ENCODE data around the gene FRS3.
A peak's percentile ranks its signal among the peaks of the same experiment; 100 is the strongest.

Gene FRS3

DNA sequence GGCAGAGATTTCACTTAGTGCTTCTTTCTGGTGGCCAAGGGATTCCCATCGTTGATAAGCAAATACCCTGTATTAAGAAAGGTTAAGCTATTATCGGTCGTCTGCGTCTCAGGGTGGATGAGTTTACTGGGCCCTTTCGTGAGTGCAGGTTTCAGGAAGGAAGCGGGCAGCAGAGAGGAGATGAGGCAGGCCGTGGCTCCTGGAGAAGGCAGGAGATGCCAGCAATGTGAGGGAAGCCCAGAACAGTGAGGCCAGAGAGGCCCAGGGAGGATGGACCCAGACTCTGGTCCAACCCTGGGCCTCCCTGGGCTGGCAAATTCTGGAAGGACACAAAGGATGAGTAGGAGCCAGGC is 55.5 kb downstream of the FRS3 start:
- no peak for DNase-seq (ENCODE audit: low read depth, low spot score)
- peak overlapping the region; percentile 65 for H3K4me3 ChIP-seq
- H3K27ac ChIP-seq = no peak overlapping the region
- peak overlapping the region; percentile 66 for H3K9ac ChIP-seq (ENCODE audit: insufficient read length)
- TF ChIP-seq FOXP2 (optimal IDR thresholded peaks at IDR 0.05; ENCODE audit: control extremely low read depth, extremely low read length, insufficient read depth) (no peak), POLR2AphosphoS5 (IDR thresholded peaks at IDR 0.05; ENCODE audit: borderline replicate concordance, low read depth, low read length) (no peak)
- no peaks in the 10 kb centered on the region for H3K36me3 ChIP-seq (ENCODE audit: insufficient read depth, low read length)
- no peaks in the 10 kb centered on the region for H3K9me3 ChIP-seq (ENCODE audit: low read depth, low read length)

DNA sequence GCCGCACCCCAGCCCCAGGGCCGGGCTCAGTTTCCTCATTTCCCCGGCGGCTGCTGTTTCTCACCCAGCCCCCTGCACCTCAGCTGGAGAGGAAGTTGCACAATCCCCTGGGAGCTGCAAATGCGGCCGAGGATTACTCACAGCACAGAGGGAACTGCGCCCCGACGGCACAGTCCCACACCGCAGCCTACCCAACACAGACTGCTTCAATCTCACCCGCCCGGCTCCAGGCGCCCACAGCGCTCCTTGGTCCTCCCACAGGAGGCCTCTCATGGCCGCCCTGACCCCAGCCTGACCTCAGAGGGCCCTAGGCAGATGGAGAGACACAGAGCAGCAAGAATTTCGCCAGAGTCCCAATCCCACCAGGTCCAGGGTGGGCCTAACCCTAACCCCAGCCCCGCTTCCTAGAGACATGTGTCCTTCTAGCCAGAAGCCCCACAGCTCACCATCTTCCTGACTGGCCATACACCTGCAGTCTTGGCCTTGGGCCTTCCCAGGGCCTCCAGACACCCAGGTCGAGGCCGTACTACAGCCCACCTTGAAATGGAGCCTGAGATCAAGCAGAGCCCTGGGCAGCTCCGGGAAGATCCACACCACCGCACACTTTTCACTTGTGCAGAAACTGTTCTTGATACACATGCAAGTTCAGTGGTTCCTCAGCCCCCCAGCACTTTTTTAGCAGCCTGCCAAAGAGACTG is 56.0 kb downstream of the FRS3 start:
- Histone ChIP-seq H3K9ac (ENCODE audit: insufficient read length) (peak overlapping the region; percentile 66), H3K27ac (peak overlapping the region; percentile 73; the same call in 1 of the 2 replicates)
- peak; percentile 80 for DNase-seq (ENCODE audit: low read depth, low spot score)

GRCh38 chr6:41722969-41723529 is 56.7 kb downstream of the FRS3 start:
- H3K36me3 ChIP-seq (ENCODE audit: insufficient read depth, low read length) = no peaks in the 10 kb centered on the region
- no peak for DNase-seq (ENCODE audit: low read depth, low spot score)
- no peaks in the 10 kb centered on the region for H3K9me3 ChIP-seq (ENCODE audit: low read depth, low read length)
- H3K4me3 ChIP-seq = peak overlapping the region; percentile 65
- TF ChIP-seq FOXP2 (optimal IDR thresholded peaks at IDR 0.05; ENCODE audit: control extremely low read depth, extremely low read length, insufficient read depth) = no peak
- no peak for TF ChIP-seq POLR2AphosphoS5 (IDR thresholded peaks at IDR 0.05; ENCODE audit: borderline replicate concordance, low read depth, low read length)
- TF ChIP-seq EZH2 (IDR thresholded peaks at IDR 0.05) = no peak
- H3K9ac ChIP-seq (ENCODE audit: insufficient read length) = no peak overlapping the region
- no peak overlapping the region for H3K27ac ChIP-seq

More for the DNA sequence above, 56.0 kb downstream of the FRS3 start:
- TF ChIP-seq EZH2 (IDR thresholded peaks at IDR 0.05) (no peak), POLR2AphosphoS5 (IDR thresholded peaks at IDR 0.05; ENCODE audit: borderline replicate concordance, low read depth, low read length) (peak; percentile 57), FOXP2 (optimal IDR thresholded peaks at IDR 0.05; ENCODE audit: control extremely low read depth, extremely low read length, insufficient read depth) (peak; percentile 71)
- peak overlapping the region; percentile 65 for H3K4me3 ChIP-seq
- H3K36me3 ChIP-seq (ENCODE audit: insufficient read depth, low read length) = no peaks in the 10 kb centered on the region
- no peaks in the 10 kb centered on the region for H3K9me3 ChIP-seq (ENCODE audit: low read depth, low read length)

DNA sequence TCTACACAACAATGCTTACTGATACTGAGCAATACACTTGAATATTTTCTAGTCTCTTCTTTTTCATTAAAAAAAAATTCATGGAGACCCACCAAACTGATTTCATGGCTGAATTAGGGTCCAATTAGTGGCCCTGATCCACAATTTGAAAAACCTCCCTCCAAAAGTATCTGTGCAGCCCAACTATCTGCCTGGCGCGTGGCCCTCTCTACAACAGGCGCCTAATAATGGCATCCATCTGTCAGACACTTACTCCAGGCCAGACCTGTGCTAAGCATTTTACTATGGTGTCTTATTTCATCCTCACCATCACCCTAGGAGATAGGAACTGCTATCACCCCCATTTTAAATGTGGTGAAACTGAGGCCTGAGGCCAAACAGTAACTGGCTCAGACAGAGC is 58.3 kb downstream of the FRS3 start:
- no peak for DNase-seq (ENCODE audit: low read depth, low spot score)
- Histone ChIP-seq H3K9me3 (ENCODE audit: low read depth, low read length) (no peaks in the 10 kb centered on the region), H3K4me3 (no peak overlapping the region), H3K36me3 (ENCODE audit: insufficient read depth, low read length) (no peaks in the 10 kb centered on the region), H3K9ac (ENCODE audit: insufficient read length) (no peak overlapping the region), H3K27ac (0 out of 2 replicates have a peak overlapping the region, but pooled peaks have one; percentile 36)
- no peak for TF ChIP-seq POLR2AphosphoS5 (IDR thresholded peaks at IDR 0.05; ENCODE audit: borderline replicate concordance, low read depth, low read length)
- no peak for TF ChIP-seq EZH2 (IDR thresholded peaks at IDR 0.05)
- no peak for TF ChIP-seq FOXP2 (optimal IDR thresholded peaks at IDR 0.05; ENCODE audit: control extremely low read depth, extremely low read length, insufficient read depth)

DNA sequence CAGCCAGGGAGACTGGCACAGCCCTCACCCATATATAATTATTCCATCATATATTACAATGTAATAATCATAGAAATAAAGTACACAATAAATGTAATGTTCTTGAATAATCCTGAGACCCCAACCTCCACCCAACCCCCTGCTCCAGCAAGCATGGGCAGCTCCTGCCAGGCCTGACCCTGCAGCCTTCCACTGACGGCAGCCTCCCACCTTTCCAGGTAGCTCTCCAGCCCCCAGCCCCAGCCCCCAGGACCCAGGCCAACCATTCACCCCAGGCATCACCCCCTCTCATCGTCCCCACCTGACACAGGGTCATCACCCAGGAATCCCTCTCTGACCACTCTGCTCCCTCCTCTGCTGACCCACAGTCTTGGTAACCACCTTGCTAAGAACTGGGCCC is 58.9 kb downstream of the FRS3 start:
- Histone ChIP-seq H3K4me3 (no peak overlapping the region), H3K9ac (ENCODE audit: insufficient read length) (no peak overlapping the region), H3K9me3 (ENCODE audit: low read depth, low read length) (no peaks in the 10 kb centered on the region), H3K27ac (no peak overlapping the region), H3K36me3 (ENCODE audit: insufficient read depth, low read length) (no peaks in the 10 kb centered on the region)
- TF ChIP-seq POLR2AphosphoS5 (IDR thresholded peaks at IDR 0.05; ENCODE audit: borderline replicate concordance, low read depth, low read length) (no peak), EZH2 (IDR thresholded peaks at IDR 0.05) (no peak), FOXP2 (optimal IDR thresholded peaks at IDR 0.05; ENCODE audit: control extremely low read depth, extremely low read length, insufficient read depth) (no peak)
- no peak for DNase-seq (ENCODE audit: low read depth, low spot score)

DNA sequence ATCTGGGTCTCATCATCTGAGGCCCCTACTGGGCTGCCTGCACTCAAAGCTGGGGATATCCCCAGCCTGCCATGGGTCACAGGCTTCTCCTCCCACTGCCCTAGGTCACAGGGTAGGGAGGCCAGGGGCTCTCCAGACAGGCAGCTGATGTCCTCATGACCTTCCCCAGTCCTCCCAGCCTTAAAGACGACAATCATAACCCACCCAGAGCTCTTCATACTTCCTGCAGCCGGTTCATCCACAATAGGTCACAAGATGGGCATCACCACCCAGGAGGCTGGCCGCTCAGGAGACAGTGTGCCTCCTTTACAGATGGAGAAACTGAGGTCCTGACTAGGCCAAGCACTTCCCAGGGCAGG is 59.5 kb downstream of the FRS3 start:
- H3K27ac ChIP-seq = no peak overlapping the region
- H3K36me3 ChIP-seq (ENCODE audit: insufficient read depth, low read length) = no peaks in the 10 kb centered on the region
- no peak overlapping the region for H3K4me3 ChIP-seq
- no peaks in the 10 kb centered on the region for H3K9me3 ChIP-seq (ENCODE audit: low read depth, low read length)
- no peak overlapping the region for H3K9ac ChIP-seq (ENCODE audit: insufficient read length)
- TF ChIP-seq EZH2 (IDR thresholded peaks at IDR 0.05) (no peak), FOXP2 (optimal IDR thresholded peaks at IDR 0.05; ENCODE audit: control extremely low read depth, extremely low read length, insufficient read depth) (no peak), POLR2AphosphoS5 (IDR thresholded peaks at IDR 0.05; ENCODE audit: borderline replicate concordance, low read depth, low read length) (no peak)
- DNase-seq (ENCODE audit: low read depth, low spot score) = no peak
